ENCODE measurements around the gene KBTBD3.

Gene KBTBD3

DNA sequence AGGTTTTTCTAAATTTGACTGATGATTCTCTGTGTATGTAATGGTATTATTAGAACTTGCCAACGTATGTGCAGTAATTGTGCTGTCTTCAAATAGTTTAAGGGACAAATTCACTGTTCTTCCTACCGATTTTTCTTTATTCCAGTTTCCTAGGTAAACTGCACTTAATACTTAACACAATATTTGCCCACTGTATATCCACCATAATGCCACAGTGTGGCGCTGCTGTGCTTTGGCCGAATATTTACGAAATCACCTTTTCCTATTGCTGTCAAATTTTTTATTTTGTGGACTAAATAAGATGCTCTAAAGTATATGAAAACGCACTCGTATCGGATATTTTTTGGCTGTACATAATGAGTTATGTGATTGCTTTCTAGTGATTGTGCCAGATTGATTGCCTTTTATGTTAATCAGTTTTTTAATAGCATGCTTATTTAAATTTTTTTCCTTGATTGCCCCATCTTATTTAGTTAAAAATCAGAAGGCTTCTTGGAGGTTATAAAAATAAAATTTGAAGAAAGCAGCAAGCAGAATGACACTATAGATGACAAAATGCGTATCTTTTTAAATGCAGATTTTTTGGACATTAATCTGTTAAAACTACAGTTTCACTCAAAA lies 10.8 kb upstream of the KBTBD3 start:
- Histone ChIP-seq H3K27ac (ENCODE audit: insufficient read depth, low read length, poor library complexity, severe bottlenecking) (no peak overlapping the region), H3K4me3 (ENCODE audit: insufficient read depth, low read depth, low read length, poor library complexity, severe bottlenecking) (no peak overlapping the region), H3K9me3 (ENCODE audit: control insufficient read depth, low read length) (no peaks in the 10 kb centered on the region), H3K27me3 (replicated peaks; ENCODE audit: control insufficient read depth, insufficient read depth, low read length, poor library complexity, severe bottlenecking) (no peaks in the 10 kb centered on the region), H3K36me3 (ENCODE audit: control insufficient read depth, insufficient read depth, low read length) (peaks cover 25% of the 10 kb centered on the region), H3K4me1 (ENCODE audit: control insufficient read depth, insufficient read depth, low read length, poor library complexity, severe bottlenecking) (no peaks in the 10 kb centered on the region)
- peak in 2 of 3 donors; percentile 15 to 30 for DNase-seq

DNA sequence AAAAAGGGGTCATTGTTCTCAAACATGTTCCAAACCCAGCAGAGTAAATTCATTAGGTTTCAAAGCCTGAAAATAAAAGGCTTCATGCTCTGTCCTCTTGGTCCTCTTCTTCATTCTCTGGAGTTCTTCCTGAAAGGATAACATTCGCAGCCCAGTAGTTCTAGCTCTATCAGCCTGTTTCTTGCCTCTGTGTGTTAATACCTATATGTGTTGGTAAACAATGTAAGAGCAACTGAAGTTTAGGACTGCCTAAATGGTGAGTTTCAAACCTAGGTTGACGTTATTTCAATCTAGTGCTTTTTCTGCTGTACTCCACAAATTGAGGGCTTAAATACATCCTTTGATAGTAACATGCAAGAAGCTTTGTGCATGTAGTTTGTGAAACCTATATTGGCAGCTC lies 9.7 kb upstream of the KBTBD3 start:
- Histone ChIP-seq H3K9me3 (ENCODE audit: control insufficient read depth, low read length) (no peaks in the 10 kb centered on the region), H3K27ac (ENCODE audit: insufficient read depth, low read length, poor library complexity, severe bottlenecking) (no peak overlapping the region), H3K36me3 (ENCODE audit: control insufficient read depth, insufficient read depth, low read length) (peaks cover 18% of the 10 kb centered on the region), H3K27me3 (replicated peaks; ENCODE audit: control insufficient read depth, insufficient read depth, low read length, poor library complexity, severe bottlenecking) (no peaks in the 10 kb centered on the region), H3K4me1 (ENCODE audit: control insufficient read depth, insufficient read depth, low read length, poor library complexity, severe bottlenecking) (no peaks in the 10 kb centered on the region), H3K4me3 (ENCODE audit: insufficient read depth, low read depth, low read length, poor library complexity, severe bottlenecking) (no peak overlapping the region)
- DNase-seq: no peak

DNA sequence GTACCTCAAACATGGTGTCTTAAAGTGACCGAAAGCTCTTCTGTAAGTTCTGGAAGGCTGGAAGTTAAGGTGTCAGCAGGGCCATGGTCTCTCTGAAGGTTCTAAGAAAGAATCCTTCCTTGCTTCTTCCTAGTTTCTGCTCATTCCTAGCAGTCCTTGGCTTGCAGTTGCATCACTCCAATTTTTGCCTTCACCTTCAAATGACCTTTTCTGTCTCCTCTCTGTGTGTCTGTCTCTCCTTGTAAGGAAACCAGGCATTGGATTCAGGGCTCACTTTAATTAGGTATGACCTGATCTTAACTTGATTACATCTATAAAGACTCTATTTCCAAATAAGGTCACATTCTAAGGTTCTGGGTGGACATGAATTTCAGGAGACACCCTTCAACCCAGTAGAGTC lies 9.0 kb upstream of the KBTBD3 start:
- H3K36me3 ChIP-seq (ENCODE audit: control insufficient read depth, insufficient read depth, low read length): peaks cover 15% of the 10 kb centered on the region
- no peaks in the 10 kb centered on the region for H3K27me3 ChIP-seq (replicated peaks; ENCODE audit: control insufficient read depth, insufficient read depth, low read length, poor library complexity, severe bottlenecking)
- H3K4me1 ChIP-seq (ENCODE audit: control insufficient read depth, insufficient read depth, low read length, poor library complexity, severe bottlenecking): no peaks in the 10 kb centered on the region
- no peak for DNase-seq
- no peak overlapping the region for H3K4me3 ChIP-seq (ENCODE audit: insufficient read depth, low read depth, low read length, poor library complexity, severe bottlenecking)
- no peaks in the 10 kb centered on the region for H3K9me3 ChIP-seq (ENCODE audit: control insufficient read depth, low read length)
- H3K27ac ChIP-seq (ENCODE audit: insufficient read depth, low read length, poor library complexity, severe bottlenecking): no peak overlapping the region

DNA sequence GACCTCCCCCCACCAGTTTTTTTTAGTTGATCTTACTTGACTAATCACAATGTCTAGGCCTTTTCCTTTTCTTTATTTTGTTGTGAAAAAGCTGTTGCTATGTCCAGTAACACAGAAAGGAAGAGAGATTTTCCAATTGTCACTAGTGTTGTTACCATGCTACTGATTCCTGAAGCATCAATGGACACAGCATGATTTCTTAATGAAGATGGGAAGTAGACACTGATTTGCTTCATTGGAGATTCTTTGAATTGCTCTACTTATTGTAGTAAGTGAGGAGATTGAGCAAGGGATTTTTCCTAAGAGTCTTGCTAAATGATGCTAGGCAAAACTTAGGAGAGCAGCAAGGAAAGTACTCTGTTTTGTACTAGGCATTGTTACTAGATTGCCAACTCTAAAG lies 4.9 kb upstream of the KBTBD3 start:
- Histone ChIP-seq H3K4me1 (ENCODE audit: control insufficient read depth, insufficient read depth, low read length, poor library complexity, severe bottlenecking) (peaks cover 13% of the 10 kb centered on the region), H3K27ac (ENCODE audit: insufficient read depth, low read length, poor library complexity, severe bottlenecking) (no peak overlapping the region), H3K9me3 (ENCODE audit: control insufficient read depth, low read length) (no peaks in the 10 kb centered on the region), H3K4me3 (ENCODE audit: insufficient read depth, low read depth, low read length, poor library complexity, severe bottlenecking) (no peak overlapping the region), H3K36me3 (ENCODE audit: control insufficient read depth, insufficient read depth, low read length) (peaks cover 15% of the 10 kb centered on the region), H3K27me3 (replicated peaks; ENCODE audit: control insufficient read depth, insufficient read depth, low read length, poor library complexity, severe bottlenecking) (no peaks in the 10 kb centered on the region)
- no peak for DNase-seq

DNA sequence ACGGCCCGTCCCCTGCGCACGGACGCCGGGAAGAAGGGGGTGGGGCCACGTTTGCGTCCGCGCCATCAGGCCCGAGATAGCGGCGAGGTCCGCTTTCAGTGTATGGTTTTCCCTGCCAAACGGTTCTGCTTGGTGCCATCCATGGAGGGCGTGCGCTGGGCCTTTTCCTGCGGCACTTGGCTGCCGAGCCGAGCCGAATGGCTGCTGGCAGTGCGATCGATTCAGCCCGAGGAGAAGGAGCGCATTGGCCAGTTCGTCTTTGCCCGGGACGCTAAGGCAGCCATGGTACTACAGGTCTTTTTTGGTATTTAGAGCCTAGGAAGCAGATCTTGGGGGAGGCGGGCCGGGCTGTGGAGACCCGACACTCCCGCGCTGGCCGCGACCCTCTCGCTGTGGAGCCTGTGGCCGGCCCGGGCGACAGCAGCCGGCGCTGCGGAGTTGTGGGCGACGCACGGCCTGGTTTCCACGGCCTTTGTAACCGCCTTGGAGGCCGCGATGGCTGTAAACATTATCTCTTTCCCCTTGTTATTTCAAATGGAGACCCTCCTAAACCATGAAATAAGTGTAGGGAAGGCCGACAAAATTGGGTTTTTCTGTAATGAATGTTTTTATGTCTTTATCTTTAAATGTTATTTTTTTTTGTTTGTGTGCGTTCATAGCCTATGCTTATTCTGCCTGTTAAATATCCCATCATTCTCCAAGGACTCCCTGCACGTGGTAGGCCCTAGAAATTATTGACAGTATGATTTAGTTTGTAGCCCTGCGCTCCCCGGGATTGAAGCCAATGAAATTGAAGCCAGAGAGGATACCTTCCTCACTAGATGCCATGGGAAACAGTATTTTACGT lies 685 bp upstream of the KBTBD3 start, which contains the start of gene AASDHPPT:
Gene AASDHPPT, plus strand, starts transcription at position 54 of the 847 bp plus-strand sequence. Its CDS starts 49 bp downstream, at position 103.
- Histone ChIP-seq H3K27me3 (replicated peaks; ENCODE audit: control insufficient read depth, insufficient read depth, low read length, poor library complexity, severe bottlenecking) (no peaks in the 10 kb centered on the region), H3K36me3 (ENCODE audit: control insufficient read depth, insufficient read depth, low read length) (peaks cover 11% of the 10 kb centered on the region), H3K9me3 (ENCODE audit: control insufficient read depth, low read length) (no peaks in the 10 kb centered on the region), H3K4me1 (ENCODE audit: control insufficient read depth, insufficient read depth, low read length, poor library complexity, severe bottlenecking) (peaks cover 13% of the 10 kb centered on the region), H3K27ac (ENCODE audit: insufficient read depth, low read length, poor library complexity, severe bottlenecking) (peak within 1 kb of the TSS; percentile 87), H3K4me3 (ENCODE audit: insufficient read depth, low read depth, low read length, poor library complexity, severe bottlenecking) (peak within 1 kb of the TSS; percentile 84)
- no peak for DNase-seq

DNA sequence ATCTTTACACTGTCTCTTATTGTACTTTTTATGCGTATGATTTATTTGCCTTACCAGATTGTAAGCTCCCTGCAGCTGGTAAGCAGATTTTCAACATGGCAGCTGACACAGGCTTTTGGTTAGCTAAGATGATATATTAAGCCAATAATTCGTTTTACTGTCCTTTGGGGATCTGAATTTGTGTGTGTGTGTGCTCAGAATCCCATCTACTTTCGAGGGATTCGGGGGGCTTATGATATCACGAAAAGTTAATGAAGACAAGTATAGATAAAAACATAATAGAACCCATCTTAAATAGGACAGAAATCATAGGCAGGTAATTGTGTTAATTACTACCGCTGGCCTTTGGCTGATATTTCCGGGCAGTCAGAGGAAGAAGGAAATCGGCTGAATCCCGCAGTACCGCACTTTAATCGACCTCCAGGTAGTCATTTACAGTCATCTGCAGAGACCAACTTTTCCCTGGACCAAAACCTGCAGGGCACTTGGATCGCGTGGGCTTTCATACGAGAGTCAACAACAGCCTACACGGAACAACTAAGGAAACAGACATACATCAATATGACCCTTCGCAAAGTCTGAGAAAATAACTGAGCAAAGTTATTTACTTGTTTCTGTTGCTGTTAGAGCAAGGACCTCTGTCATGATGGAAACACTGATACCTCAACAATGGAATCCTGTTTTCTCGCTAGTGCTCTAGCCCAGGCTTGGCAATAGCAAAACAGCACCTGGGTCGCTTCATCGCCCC lies 802 bp downstream of the KBTBD3 start:
- Histone ChIP-seq H3K4me1 (ENCODE audit: control insufficient read depth, insufficient read depth, low read length, poor library complexity, severe bottlenecking) (peaks cover 13% of the 10 kb centered on the region), H3K27me3 (replicated peaks; ENCODE audit: control insufficient read depth, insufficient read depth, low read length, poor library complexity, severe bottlenecking) (no peaks in the 10 kb centered on the region), H3K36me3 (ENCODE audit: control insufficient read depth, insufficient read depth, low read length) (peaks cover 7% of the 10 kb centered on the region), H3K4me3 (ENCODE audit: insufficient read depth, low read depth, low read length, poor library complexity, severe bottlenecking) (peak overlapping the region; percentile 84), H3K9me3 (ENCODE audit: control insufficient read depth, low read length) (no peaks in the 10 kb centered on the region), H3K27ac (ENCODE audit: insufficient read depth, low read length, poor library complexity, severe bottlenecking) (peak overlapping the region; percentile 87)
- no peak for DNase-seq

DNA sequence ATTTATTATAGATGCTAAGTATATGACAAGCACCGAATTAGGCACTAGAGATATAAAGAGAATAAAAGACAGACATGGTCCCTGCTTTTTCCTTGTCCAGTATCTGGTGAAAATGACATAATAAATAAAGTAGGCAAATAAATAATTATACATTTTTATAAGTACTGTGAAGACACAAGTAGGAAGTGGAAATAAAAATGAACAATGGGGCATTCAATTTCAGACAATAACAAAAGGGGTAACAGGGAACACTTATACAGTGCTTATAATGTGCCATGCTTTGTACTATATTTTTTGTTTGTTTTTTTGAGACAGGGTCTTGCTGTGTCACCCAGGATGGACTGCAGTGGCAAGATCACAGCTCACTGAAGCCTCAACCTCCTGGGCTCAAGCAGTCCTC lies 4.3 kb downstream of the KBTBD3 start:
- H3K4me1 ChIP-seq (ENCODE audit: control insufficient read depth, insufficient read depth, low read length, poor library complexity, severe bottlenecking): no peaks in the 10 kb centered on the region
- H3K9me3 ChIP-seq (ENCODE audit: control insufficient read depth, low read length): no peaks in the 10 kb centered on the region
- no peak for DNase-seq
- no peaks in the 10 kb centered on the region for H3K36me3 ChIP-seq (ENCODE audit: control insufficient read depth, insufficient read depth, low read length)
- no peaks in the 10 kb centered on the region for H3K27me3 ChIP-seq (replicated peaks; ENCODE audit: control insufficient read depth, insufficient read depth, low read length, poor library complexity, severe bottlenecking)
- H3K27ac ChIP-seq (ENCODE audit: insufficient read depth, low read length, poor library complexity, severe bottlenecking): no peak overlapping the region
- H3K4me3 ChIP-seq (ENCODE audit: insufficient read depth, low read depth, low read length, poor library complexity, severe bottlenecking): no peak overlapping the region

DNA sequence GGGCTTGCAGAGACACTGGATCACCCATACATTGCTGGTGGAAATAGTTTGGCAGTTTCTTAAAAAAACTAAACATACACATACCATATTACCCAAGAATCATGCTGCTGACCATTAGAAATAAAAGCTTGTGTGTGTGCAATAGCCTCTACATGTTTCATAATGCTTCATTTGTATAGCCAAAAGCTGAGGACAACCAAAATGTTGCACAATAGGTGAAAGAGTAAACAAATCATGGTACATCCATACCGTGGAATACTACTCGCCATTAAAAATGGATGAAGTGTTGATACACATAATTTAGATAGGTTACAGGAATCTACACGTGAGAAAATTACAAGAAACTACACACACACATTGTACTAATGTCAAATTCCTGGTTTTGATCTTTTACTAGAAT lies 6.5 kb downstream of the KBTBD3 start:
- Histone ChIP-seq H3K27me3 (replicated peaks; ENCODE audit: control insufficient read depth, insufficient read depth, low read length, poor library complexity, severe bottlenecking) (no peaks in the 10 kb centered on the region), H3K4me3 (ENCODE audit: insufficient read depth, low read depth, low read length, poor library complexity, severe bottlenecking) (no peak overlapping the region), H3K9me3 (ENCODE audit: control insufficient read depth, low read length) (no peaks in the 10 kb centered on the region), H3K4me1 (ENCODE audit: control insufficient read depth, insufficient read depth, low read length, poor library complexity, severe bottlenecking) (no peaks in the 10 kb centered on the region), H3K36me3 (ENCODE audit: control insufficient read depth, insufficient read depth, low read length) (no peaks in the 10 kb centered on the region), H3K27ac (ENCODE audit: insufficient read depth, low read length, poor library complexity, severe bottlenecking) (no peak overlapping the region)
- no peak for DNase-seq

DNA sequence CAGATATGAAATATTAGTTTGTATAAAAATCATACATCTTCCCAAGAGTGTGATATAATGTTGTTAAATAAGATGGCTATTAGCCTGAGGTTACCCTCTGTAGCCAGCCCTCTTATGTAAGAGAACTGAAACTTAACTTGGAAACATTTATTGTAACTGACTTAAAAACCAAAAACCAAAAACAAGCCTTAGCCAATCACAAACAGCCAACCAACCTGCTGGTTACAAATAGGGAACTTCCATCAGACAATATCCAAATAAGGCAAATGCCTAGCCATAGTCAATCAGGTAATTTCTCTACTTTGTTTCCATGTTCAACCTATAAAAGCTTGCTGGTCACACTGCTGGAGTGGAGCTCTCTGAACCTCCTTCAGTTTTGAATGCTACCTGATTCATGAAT lies 14.1 kb downstream of the KBTBD3 start:
- no peak for DNase-seq
- Histone ChIP-seq H3K36me3 (ENCODE audit: control insufficient read depth, insufficient read depth, low read length) (no peaks in the 10 kb centered on the region), H3K27ac (ENCODE audit: insufficient read depth, low read length, poor library complexity, severe bottlenecking) (no peak overlapping the region), H3K4me1 (ENCODE audit: control insufficient read depth, insufficient read depth, low read length, poor library complexity, severe bottlenecking) (no peaks in the 10 kb centered on the region), H3K9me3 (ENCODE audit: control insufficient read depth, low read length) (no peaks in the 10 kb centered on the region), H3K4me3 (ENCODE audit: insufficient read depth, low read depth, low read length, poor library complexity, severe bottlenecking) (no peak overlapping the region), H3K27me3 (replicated peaks; ENCODE audit: control insufficient read depth, insufficient read depth, low read length, poor library complexity, severe bottlenecking) (no peaks in the 10 kb centered on the region)

Measured in effector memory CD4-positive, alpha-beta T cell (primary cell).